ENCODE measurements around the gene CNIH3.

GRCh38 chr1:224705578-224705977, 89.5 kb downstream of the CNIH3 start:
- no peak for TF ChIP-seq CTCF (IDR thresholded peaks at IDR 0.05)
- no peak for TF ChIP-seq POLR2AphosphoS5 (IDR thresholded peaks at IDR 0.05)
- no peak for TF ChIP-seq POLR2A (IDR thresholded peaks at IDR 0.05)
